ENCODE data around the gene THRB. TPM values are rescaled to one million over a fixed set of nuclear protein-coding genes. Genes with fewer than 3 reads are reported as not detected.

THRB gene
- total RNA-seq, 1 donor, result 0.36 TPM

DNA sequence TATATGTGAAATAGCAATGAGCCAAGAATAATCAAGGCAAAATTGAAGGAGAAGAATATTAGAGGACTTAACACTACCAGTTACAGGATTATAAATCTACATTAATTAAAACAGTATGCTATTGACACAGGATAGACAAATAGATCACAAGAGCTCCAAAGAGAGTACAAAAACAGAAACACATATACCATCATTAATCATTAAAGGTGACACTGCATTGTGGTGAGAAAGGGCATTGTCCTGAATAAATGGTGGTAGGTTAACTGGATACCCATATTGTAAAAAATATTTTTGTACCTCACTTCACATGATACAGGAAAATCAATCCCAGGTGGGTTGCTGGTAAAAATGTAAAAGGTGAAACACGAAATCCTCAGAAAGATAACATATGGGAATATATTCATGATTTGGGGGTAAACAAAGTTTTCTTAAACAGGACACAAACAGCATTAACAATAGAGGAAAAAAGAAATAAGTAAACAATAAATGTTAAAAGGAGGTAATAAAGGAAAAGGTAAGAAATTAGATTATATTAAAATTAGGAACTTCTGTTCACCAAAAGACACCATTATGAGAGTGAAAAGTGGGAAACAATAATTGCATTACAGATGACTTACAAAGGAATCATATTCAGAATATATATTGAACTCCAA lies 145.2 kb downstream of the THRB start:
- no peak for DNase-seq (ENCODE audit: insufficient read length, low spot score, missing footprints)
- Histone ChIP-seq H3K4me1 (ENCODE audit: insufficient read depth, low read length) (no peaks in the 10 kb centered on the region), H3K4me2 (ENCODE audit: insufficient read depth, low read length) (no peak overlapping the region), H2AFZ (ENCODE audit: low read length) (no peak overlapping the region), H3K27ac (ENCODE audit: low read depth, low read length) (no peak overlapping the region), H3K4me3 (ENCODE audit: insufficient read depth, low read length) (no peak overlapping the region), H4K20me1 (ENCODE audit: insufficient read depth, low read length) (no peaks in the 10 kb centered on the region), H3K9me3 (ENCODE audit: low read depth, low read length) (no peaks in the 10 kb centered on the region), H3K36me3 (ENCODE audit: insufficient read depth, low read length) (no peaks in the 10 kb centered on the region), H3K27me3 (ENCODE audit: insufficient read depth, low read length) (no peaks in the 10 kb centered on the region), H3K79me2 (ENCODE audit: insufficient read depth, low read length) (no peaks in the 10 kb centered on the region)
- TF ChIP-seq, protein P1, sequence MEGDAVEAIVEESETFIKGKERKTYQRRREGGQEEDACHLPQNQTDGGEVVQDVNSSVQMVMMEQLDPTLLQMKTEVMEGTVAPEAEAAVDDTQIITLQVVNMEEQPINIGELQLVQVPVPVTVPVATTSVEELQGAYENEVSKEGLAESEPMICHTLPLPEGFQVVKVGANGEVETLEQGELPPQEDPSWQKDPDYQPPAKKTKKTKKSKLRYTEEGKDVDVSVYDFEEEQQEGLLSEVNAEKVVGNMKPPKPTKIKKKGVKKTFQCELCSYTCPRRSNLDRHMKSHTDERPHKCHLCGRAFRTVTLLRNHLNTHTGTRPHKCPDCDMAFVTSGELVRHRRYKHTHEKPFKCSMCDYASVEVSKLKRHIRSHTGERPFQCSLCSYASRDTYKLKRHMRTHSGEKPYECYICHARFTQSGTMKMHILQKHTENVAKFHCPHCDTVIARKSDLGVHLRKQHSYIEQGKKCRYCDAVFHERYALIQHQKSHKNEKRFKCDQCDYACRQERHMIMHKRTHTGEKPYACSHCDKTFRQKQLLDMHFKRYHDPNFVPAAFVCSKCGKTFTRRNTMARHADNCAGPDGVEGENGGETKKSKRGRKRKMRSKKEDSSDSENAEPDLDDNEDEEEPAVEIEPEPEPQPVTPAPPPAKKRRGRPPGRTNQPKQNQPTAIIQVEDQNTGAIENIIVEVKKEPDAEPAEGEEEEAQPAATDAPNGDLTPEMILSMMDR (IDR thresholded peaks at IDR 0.05; ENCODE audit: extremely low read depth, low read depth, low read length), result no peak

DNA sequence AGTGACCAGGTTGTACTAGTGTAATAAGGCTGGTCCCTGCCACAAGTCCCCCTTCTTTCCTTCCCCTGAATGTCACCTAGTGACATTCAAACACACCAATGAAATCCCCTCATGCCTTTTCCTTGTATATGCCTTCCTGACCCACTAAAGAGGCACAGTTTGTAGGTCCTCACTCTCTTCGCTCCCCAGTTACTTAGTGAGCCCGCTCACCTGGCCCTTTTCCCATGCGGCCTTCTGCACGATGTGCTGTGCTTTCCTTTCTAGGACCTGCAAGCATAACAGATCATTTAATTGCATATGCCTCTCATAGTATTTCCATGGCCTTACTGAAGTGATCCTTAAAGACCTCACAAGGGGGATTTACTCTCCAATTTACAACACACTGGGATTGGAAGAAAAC lies 146.3 kb downstream of the THRB start:
- Histone ChIP-seq H3K27me3 (ENCODE audit: insufficient read depth, low read length) (no peaks in the 10 kb centered on the region), H3K4me3 (ENCODE audit: insufficient read depth, low read length) (no peak overlapping the region), H4K20me1 (ENCODE audit: insufficient read depth, low read length) (no peaks in the 10 kb centered on the region), H3K36me3 (ENCODE audit: insufficient read depth, low read length) (no peaks in the 10 kb centered on the region), H3K4me2 (ENCODE audit: insufficient read depth, low read length) (no peak overlapping the region), H3K4me1 (ENCODE audit: insufficient read depth, low read length) (no peaks in the 10 kb centered on the region), H3K27ac (ENCODE audit: low read depth, low read length) (no peak overlapping the region), H3K9me3 (ENCODE audit: low read depth, low read length) (no peaks in the 10 kb centered on the region), H3K79me2 (ENCODE audit: insufficient read depth, low read length) (no peaks in the 10 kb centered on the region), H2AFZ (ENCODE audit: low read length) (no peak overlapping the region)
- DNase-seq (ENCODE audit: insufficient read length, low spot score, missing footprints), result no peak
- TF ChIP-seq, protein P1 (IDR thresholded peaks at IDR 0.05; ENCODE audit: extremely low read depth, low read depth, low read length), result no peak

DNA sequence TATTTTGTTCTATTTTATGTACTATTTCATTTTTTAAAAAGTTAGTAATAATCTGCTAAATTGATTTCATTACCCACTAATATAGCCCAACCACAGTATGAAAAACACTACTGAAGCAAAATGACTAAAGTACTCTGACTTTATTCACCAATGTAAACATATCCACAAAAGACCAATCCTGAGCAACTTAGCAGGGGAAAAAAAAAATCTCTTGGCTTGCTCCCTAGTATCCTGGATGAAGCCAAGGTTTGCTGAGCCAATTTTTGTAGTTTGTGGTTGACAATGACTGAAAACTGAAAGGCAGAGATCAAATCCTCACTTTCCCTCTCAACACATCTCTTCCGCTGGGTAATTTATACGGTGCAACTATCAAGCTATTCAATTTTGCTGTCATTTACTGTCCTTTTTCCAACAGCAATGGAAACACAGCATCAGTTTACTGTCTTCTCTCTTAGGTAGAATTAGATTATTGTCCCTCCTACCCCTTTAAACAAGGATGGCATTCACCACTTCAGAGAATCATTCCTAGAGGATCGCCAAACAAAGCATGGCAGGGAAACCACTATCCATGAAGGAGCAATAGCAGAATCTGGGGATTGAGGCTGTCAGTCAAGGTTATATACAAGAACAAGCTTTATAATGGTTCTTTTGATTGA lies 149.7 kb downstream of the THRB start:
- H3K79me2 ChIP-seq (ENCODE audit: insufficient read depth, low read length), result no peaks in the 10 kb centered on the region
- H3K27me3 ChIP-seq (ENCODE audit: insufficient read depth, low read length), result no peaks in the 10 kb centered on the region
- H3K36me3 ChIP-seq (ENCODE audit: insufficient read depth, low read length), result no peaks in the 10 kb centered on the region
- H3K4me2 ChIP-seq (ENCODE audit: insufficient read depth, low read length), result no peak overlapping the region
- H2AFZ ChIP-seq (ENCODE audit: low read length), result no peak overlapping the region
- TF ChIP-seq, protein P1 (IDR thresholded peaks at IDR 0.05; ENCODE audit: extremely low read depth, low read depth, low read length), result no peak
- H4K20me1 ChIP-seq (ENCODE audit: insufficient read depth, low read length), result no peaks in the 10 kb centered on the region
- no peaks in the 10 kb centered on the region for H3K4me1 ChIP-seq (ENCODE audit: insufficient read depth, low read length)
- no peaks in the 10 kb centered on the region for H3K9me3 ChIP-seq (ENCODE audit: low read depth, low read length)
- no peak overlapping the region for H3K4me3 ChIP-seq (ENCODE audit: insufficient read depth, low read length)
- DNase-seq (ENCODE audit: insufficient read length, low spot score, missing footprints), result no peak
- H3K27ac ChIP-seq (ENCODE audit: low read depth, low read length), result no peak overlapping the region

DNA sequence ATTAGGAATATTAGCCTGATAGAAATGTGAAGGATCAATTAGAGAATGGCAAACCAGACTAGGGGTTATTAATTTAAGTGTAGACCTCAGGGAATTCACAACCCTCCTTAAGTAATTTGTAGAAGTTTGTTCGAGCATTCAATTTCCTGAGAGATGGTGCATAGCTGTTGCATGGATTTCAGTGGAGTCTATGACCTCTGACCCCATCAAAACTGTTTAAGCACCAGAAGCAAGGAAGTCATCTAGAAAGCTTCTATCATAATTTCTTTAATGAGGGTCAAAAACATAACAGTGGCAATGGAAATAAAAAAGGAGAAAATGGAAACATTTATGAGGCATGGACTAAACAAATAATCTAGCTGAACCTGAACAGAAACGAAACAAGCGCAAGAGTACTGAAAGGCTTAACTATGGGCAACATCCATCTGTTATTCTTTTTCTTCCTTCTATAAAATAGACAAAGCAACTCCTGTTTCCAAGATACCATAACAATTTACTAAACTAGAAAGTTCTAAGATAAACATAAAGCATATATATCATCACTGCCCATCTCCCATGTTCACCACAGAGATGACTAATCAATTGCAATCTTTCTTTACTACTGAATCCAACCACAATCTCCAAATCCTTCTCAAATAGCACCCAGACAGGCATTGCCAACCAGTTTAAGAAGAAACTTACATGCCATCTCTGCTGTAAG lies 151.4 kb downstream of the THRB start:
- Histone ChIP-seq H3K27ac (ENCODE audit: low read depth, low read length) (no peak overlapping the region), H3K4me1 (ENCODE audit: insufficient read depth, low read length) (no peaks in the 10 kb centered on the region), H3K79me2 (ENCODE audit: insufficient read depth, low read length) (no peaks in the 10 kb centered on the region), H3K27me3 (ENCODE audit: insufficient read depth, low read length) (no peaks in the 10 kb centered on the region), H4K20me1 (ENCODE audit: insufficient read depth, low read length) (no peaks in the 10 kb centered on the region), H2AFZ (ENCODE audit: low read length) (no peak overlapping the region), H3K9me3 (ENCODE audit: low read depth, low read length) (no peaks in the 10 kb centered on the region), H3K4me2 (ENCODE audit: insufficient read depth, low read length) (no peak overlapping the region), H3K4me3 (ENCODE audit: insufficient read depth, low read length) (no peak overlapping the region), H3K36me3 (ENCODE audit: insufficient read depth, low read length) (no peaks in the 10 kb centered on the region)
- DNase-seq (ENCODE audit: insufficient read length, low spot score, missing footprints), result no peak
- TF ChIP-seq, protein P1 (IDR thresholded peaks at IDR 0.05; ENCODE audit: extremely low read depth, low read depth, low read length), result no peak

Data from osteoblast (primary cell).